NCI-H1092 (cell line): Measurements from ENCODE around the gene ZGLP1.

ENCODE experiments used
- DNase-seq: peaks from one replicate; lab custom pipeline; 2025; lab: John Stamatoyannopoulos, UW

The ZGLP1 gene

DNA sequence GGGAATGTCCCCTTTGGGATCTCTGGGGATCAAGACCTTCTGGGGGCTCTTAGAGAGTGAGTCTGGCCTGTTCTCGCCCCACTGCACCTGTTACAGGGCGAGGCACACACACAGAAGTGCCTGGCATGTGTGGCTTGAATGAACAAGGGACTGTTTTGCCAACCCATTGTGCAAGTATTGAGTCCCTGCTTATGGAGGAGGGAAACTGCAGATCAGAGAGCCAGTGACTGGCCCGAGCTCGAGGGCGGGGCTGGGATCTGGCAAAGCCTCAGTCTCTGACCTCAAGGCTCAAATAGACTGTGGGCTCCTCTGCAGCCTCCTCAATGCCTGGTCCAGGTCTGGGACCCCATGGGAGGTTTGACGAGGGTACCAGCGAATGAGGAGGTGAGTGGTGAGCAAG, 18.2 kb upstream of the ZGLP1 start:
- no peak for DNase-seq

DNA sequence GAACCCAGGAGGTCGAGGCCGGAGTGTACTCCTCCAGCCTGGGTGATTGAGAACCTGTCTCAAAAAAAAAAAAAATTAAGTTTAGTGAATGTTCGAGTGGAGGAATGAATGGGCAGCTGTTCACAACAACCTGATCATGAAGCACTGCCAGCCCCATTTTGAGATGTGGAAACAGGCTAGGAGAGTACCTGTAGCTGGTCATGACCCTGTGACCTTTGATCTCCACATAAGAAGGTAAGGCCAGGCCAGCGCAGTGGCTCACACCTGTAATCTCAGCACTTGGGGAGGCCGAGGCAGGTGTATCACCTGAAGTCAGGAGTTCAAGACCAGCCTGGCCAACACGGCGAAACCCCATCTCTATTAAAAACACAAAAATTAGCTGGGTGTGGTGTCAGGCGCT, 16.1 kb upstream of the ZGLP1 start:
- DNase-seq = no peak

DNA sequence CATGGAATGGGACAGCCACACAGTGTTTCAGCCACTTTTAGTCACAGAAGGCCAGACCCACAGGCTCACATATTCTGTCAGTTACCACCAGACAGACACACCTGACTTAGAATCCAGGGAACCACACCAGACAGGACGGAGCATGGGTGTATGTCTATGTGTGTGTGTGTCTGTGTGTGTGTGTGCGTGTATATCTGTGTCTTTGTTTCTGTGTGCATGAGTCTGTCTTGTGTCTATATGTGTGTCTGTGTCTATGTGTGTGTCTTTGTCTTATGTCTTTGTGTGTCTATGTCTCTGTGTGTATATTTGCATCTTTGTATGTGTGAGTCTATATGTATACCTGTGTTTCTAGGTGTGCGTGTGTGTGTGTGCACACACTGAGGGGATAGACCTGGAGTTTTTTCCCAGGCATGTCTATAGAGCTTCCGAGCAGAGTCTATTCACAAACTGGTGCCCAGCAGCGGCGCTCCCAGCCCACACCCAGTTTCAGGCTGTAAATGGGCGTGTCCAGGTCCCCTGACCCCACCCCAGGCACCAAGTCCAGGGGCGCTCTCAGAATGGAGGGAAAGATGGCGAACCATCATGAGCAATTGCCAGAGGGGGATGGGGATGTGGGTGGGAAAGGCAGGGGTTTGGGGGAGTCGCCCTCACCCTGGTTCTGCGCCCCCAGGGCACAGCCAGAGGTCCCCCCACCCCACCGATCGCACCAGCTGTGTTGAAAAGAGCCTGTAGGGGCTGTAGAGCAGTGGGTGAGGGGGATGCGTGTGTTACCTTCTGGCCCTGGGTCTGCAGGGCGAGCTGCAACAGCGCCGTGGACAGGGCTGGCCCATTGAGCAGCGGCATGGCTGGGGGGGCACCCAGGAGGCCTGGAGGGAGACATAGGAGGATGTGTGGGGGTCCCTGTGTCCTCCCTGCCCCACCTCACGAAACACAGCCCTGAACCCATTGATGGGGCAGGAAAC, 12.5 kb upstream of the ZGLP1 start:
- DNase-seq = no peak

DNA sequence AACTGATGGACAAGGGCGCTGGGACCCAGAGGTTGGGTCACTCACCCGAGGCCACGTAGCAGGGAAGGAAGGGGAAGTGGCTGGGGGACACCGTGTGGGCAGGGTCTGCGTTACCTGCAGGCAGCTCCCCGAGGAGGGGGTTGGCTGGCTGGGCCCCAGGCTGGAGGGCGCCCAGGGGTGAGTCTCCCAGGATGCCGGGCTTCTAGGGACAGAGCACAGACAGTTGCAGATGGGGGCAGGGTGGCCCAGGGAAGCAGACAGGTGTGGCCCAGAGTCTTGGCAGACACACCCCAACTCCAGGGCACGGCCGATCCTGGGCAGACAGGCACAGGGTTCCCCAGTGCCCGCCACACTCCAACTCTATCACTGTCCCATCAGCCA, 11.8 kb upstream of the ZGLP1 start:
- no peak for DNase-seq

DNA sequence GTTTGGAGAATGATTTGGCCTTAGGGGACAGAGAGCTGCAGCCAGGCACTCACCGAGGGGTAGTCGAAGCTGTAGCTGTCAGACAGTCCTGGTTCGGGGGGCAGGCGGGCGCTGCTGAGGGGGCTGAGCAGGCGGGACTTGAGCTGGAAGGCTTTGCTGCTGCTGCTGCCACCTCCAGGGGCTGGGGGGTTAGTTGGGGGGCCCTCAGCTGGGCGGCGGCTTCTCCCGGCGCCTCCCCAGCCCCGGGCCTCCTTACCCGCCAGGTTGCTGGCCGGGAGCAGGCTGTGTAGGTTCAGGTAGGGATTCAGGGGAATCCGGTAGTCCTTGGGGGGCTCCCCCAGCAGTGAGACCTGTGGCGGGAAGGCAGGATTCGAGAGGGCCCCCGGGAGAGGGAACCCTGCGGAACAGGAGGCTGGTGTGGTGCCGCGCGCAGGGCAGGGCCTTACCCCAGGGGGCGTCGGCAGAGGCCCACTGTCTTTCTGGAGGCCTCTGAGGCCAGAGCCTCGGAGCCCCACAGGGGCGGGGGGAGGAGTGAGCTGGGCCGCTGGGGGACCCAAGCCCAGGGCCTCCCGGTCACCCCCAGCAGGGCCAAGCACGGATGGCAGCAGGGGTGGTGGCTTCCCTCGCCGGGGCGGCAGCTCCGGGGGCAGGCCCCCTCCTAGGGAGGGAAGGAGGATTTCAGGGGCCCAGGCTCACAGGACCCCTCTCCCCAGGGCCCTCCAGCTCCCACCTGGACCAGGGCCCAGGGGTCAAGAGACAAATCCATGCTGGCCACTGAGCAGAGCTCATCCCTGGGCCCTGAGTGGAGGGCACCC, 11.2 kb upstream of the ZGLP1 start:
- no peak for DNase-seq

DNA sequence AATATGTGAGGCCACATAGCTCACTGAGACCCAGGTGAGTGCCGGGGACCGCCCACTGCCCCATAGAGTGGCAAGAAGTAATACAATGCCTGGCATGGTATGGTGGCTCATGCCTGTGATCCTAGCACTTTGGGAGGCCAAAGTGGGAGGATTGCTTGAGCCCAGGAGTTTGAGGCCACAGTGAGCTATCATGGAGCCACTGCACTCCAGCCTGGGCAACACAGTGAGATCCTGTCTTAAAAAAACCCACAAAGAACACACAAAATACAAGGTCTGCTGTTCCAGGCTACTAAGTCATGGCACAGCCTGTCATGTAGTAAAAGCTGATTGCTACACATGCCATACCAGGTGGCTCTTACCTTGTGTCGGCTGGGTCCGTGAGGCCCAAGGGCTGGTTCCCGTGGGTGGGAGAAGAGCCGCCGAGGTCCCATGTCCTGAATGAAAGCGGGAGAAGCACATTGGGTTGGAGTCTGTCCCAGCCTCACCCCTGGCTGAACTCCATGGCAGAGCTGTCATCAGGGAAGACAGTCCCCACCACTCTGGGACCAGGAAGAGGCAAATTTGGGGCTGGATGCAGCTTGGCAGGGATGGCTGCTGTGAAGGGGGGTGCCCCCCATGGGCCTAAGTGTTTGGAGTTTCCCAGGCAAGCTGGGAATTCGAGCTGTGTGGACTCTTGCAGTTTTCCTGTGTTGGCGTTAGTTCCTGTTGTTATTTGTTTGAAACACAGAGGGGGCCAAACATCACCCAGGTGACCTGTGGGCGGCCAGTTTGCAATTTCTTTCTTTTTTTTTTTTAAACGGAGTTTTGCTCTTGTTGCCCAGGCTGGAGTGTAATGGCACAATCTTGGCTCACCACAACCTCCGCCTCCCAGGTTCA, 9.4 kb upstream of the ZGLP1 start:
- DNase-seq = no peak

DNA sequence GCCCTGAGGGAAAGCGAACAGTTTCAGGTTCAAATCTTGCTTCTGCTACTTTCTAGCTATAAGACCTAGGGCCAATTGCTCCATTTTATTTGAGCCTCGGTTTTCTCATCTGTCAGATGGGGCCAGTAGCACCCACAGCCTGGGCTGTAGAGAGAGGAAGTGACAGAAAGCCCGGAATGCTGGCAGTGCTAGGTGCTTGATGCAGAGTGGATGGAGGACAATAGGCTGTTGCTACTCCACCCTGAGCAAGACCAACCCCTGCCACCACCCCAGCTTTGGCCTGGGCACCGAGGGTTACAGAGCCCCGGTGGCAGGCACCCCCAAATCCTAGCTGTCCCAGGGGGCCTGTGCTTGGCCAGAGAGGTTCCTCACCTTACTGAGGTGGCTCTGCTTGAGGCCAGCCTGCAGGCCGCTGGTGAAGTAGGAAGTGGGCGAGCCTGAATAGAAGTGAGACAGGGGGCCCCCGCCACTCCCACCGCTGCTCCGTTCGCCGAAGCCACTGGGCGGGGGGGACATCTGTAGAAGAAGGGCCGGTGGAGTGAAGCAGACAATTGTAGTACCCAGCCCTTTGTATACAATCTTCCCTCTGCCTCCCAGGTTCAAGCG, 8.3 kb upstream of the ZGLP1 start:
- DNase-seq = no peak

DNA sequence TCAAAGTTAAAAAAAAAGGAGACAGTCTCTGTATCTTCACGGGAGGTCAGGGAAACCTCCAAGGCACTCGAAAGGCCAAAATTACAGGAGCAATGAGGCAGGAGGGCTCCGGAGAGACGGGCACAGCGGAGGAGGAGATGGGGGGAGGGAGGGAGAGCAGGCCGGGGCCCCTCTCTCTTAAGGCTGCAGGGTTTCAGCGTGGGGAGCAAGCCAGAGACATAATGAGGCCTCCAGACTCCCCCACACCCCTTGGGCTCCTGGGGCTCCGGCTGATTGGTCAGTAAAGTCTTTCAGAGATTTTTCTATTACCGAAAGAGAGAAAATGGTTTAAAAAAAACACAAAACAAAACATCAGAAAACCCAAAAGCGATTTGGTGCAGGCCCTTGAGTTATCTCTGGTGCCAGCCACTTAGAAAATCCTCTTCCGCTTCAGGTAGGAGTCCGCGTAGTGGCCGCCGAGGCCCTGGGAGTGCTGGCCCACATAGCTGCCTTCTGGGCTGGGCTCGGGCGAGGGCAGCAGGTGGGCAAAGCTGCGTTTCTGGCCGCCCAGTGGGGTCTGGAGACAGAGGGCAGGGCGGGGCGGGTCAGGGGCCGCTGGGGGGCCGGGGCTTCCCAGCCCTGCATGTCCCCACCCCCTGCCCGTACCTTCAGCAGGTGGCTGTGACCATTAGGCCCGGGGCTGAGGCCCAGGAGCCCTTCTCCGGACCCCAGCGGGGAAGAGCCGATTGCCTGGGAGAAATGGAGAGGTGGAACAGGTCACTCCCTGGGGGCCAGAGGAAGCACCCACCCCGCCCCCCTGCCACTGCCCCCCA, 7.6 kb upstream of the ZGLP1 start:
- DNase-seq = no peak

DNA sequence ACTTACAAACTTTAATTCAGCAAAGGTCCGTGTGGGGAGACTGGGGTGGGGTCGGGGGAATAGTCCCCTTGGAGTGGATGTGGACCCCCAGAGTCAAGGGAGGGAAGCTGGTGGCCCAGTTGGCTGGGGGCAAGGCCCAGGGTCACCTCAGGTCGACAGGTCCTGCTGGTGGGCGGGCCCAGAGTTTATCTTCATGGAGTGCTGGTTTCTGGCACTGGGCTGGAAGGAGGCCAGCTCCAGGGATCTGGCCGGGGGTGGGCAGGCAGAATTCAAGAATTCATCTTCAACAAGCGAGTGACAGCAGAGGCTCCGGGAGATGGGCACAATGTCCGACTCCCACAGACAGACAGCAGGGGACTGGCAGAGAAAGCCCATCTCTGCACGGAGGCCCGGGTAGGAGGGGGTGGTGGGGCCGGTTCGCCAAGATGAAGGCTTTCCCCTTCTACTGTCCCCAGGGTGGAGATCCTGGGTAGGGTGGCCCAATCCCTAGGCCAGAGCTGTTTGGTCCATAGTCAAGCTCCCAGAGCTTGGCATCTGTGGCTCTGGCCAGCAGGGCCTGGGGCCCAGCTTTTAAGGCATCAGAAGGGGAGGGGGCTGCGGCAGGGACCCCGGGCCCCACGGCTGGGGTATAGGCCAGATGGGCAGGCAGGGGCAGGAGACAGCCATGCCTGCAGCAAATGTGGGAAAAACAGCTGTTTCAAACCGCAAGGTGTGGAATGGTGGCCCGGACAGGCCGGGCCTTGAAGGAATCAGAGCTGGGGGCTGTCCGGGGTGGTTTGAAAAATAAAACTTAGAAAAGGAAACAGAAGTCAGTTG, 6.8 kb upstream of the ZGLP1 start:
- no peak for DNase-seq

DNA sequence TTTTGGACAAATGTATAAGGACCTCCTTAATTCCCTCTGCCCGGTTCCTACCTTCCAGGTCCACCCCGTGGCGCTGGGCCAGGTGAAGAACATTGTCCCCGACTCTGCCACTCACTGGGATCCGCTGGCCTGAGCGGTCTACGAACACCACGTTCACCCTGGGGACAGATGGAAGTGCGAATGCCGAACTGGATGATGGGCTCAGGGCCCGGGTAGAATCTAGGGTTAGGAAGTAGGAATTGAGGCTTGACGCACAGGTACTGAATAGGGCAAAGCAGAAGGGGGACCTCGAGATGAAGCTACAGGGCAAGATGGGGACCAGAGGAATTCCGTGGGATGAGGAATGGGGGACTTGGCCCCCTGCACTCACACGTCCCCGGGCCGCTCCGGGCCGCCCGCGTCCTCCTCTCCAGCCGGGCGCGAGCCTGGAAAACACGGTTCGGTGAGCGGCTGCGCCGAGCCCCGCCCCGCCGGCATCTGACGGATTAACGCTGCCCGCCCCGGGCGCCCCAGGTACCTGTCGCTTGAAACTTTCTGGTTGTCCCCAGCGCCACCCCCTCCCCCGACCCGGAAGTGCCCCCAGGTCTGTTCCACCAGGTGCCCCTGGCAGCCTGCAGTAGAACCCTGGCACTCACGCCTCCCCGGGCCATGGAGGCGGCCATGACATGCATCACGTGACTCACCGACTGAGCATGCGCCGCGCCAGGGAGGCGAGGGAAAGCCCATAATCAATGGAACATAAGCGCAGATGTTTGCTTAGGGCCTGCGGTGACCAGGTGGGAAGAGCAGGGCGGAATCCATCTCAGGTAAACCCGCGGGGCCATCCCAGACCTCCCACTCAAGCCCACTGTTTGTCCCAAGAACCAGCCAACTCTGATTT, 6.0 kb upstream of the ZGLP1 start, which contains the start of gene FDX2:
TSS of gene FDX2 (minus strand) at position 681 of the 880 bp plus-strand sequence. CDS start at position 662, 19 bp downstream.
- DNase-seq = peak; percentile 84

DNA sequence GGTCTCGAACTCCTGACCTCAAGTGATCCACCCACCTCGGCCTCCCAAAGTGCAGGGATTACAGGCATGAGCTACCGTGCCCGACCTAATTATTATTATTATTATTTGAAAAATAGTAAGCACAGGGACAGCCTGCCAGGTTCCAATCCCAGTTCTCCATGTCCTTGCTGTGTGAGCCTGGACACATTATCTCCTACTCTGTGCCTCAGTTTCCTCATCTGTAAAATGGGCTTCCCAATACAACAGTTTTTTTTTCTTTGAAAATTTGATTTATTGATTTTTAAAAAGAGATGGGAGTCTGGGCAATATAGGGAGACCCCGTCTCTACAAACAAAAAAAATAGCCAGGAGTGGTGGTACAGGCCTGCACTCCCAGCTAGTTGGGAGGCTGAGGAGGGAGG, 3.3 kb downstream of the ZGLP1 start:
- no peak for DNase-seq

DNA sequence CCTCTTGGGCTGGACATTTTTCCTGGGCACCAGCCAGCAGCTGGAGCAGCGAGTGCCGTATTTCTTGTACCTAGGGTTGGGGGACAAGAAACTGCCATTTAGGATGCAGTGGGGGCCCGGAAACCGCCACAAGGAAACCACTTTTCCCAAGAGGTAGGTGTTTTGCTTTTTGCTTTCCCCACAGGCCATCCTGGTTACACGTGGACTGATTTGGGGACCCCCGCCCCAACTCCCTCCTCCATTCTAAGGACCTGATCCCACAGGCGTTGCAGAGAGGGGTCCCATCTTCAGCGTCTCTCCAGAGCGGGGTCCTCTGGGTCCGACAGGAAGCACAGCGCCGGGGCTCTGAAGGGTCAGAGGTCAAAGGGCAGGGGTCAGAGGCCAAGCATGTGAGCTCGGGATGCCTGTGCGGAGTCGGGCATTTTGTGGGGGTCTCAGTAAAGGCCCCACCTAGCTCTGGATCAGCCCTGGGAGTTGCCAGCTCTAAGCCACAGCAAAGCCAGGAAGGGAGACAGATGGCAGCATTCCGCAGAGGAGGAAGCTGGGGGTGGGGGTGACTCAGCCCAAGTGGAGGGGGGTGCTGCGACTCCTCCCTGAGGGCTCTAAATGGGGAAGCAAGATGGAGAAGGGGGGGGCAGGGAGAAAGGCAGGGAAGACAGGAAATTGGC, 4.3 kb downstream of the ZGLP1 start:
- no peak for DNase-seq

DNA sequence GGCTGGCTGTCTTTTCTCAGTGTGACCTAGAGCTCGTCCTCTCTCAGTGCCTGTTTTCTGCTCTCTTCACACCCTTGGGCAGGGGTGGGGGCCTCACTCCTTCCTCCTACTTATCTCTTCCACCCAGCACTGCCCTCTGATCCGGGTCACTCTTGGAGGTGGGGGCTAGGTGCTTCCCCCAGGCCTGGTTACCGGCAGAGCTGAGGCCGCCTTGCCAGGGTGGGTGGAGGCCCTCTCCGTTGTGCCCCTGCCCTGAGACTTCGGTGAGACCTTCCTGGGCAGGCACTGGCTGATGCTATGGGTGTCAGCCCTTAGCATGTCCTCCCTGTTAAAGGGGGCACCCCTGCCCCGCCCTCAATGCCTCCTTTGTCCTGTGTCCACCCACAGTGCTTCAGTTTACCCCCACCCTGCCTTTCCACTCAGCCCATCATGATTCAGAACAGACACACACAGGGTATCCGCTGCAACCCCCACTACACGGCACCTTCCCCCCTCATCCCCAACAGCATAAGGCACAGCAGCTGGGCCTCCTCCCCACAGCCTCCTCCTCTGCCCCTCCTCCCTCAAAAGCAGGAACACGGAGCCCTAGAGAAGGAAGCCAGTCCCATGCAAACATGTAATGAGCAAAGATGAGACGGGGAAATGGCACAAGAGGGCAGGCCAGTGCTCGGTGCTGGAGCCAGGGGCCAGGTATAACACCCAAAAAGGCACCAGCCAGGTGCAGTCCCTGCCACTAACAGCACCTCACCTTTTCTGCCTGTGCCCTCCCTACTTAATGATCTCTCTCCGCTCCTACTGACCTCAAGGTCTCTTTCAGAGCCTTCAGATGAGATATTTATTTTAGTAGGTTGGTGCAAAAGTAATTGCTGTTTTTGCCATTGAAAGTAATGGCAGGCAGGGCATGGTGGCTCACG, 9.8 kb downstream of the ZGLP1 start:
- DNase-seq = no peak

DNA sequence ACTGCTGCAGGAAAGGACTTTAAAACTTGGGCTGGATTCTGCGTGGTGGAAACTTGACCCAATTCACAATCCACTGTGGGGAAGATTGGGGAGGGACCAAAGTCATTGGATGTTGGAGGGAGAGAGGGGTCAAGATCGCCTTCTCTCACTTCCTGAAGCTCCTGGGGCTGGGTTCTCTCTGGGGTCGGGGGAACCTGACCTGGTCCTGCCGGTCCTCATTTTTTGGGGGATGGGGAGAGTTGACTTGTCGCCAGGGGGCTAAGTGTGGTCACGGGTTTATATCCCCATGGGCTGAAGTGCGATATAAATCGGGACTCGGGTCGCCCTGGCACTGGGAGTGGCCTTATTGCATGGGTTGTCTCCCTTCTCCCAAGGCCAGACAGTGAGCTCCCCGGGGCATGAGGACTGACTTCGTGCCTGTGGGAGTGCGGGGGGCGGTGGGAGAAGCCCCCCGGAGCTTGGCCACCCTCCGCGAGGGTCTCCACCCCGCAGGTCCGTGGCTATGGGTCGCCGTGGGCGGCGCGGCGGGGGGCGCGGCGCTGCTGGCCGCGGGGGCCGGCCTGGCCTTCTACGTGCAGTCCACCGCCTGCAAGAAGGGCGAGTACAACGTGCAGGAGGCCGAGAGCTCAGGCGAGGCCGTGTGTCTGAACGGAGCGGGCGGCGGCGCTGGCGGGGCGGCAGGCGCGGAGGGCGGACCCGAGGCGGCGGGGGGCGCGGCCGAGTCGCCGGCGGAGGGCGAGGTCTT, 13.6 kb downstream of the ZGLP1 start:
- no peak for DNase-seq

DNA sequence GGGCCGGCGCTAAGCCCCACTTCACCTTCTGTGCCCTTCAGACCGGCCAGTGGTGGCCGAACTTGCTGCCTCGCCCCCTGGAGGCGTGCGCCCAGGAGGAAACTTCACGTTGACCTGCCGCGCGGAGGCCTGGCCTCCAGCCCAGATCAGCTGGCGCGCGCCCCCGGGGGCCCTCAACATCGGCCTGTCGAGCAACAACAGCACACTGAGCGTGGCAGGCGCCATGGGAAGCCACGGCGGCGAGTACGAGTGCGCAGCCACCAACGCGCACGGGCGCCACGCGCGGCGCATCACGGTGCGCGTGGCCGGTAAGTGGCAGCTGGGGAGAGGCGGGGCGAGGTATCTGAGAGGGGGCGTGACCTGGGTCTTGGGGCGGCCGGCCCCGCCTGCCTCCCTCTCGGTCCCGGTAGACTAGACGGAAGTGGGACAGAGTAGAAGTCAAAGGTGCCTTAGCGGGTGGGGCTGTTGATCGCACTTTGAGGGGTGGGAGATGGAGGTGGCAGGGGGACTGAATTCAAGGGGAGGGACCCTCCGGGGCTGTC, 14.2 kb downstream of the ZGLP1 start:
- DNase-seq = no peak

DNA sequence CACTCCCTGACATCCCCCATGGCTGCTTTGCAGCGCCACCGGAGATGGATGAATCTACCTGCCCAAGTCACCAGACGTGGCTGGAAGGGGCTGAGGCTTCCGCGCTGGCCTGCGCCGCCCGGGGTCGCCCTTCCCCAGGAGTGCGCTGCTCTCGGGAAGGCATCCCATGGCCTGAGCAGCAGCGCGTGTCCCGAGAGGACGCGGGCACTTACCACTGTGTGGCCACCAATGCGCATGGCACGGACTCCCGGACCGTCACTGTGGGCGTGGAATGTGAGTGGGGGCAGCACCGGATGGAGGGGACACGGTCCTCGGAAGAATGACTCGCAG, 15.3 kb downstream of the ZGLP1 start:
- DNase-seq = no peak
